Mesenchymal stem cell (in vitro differentiated cells and primary cell): ENCODE results near the gene RPL28.

Experiments
- DNase-seq: peaks from one replicate; pipeline ENCODE4 v3.0.0-alpha.2; 2013
- H2AFZ ChIP-seq: one replicate; pipeline ENCODE4 v1.6.1; 2013; ENCODE audit warnings: low read depth, mild to moderate bottlenecking, control low read depth, inconsistent platforms, low read length, moderate library complexity
- H2AK5ac ChIP-seq: 2 replicates; pipeline ENCODE4 v1.6.1; 2013; ENCODE audit warnings: low read length, moderate library complexity, mild to moderate bottlenecking, inconsistent platforms; ENCODE audit not compliant: severe bottlenecking
- H2BK120ac ChIP-seq: one replicate; pipeline ENCODE4 v1.6.1; 2013; ENCODE audit warnings: low read depth, mild to moderate bottlenecking, inconsistent platforms, low read length, moderate library complexity
- H2BK12ac ChIP-seq, 2 experiments: one replicate each; pipeline ENCODE4 v1.6.1; 2013; ENCODE audit warnings: inconsistent platforms in 2 of 2, low read length in 2 of 2, mild to moderate bottlenecking in 2 of 2, moderate library complexity in 2 of 2, control low read depth in 1 of 2
- H2BK15ac ChIP-seq: one replicate; pipeline ENCODE4 v1.6.1; 2013; ENCODE audit warnings: mild to moderate bottlenecking, low read depth, inconsistent platforms; ENCODE audit not compliant: poor library complexity, severe bottlenecking
- H2BK5ac ChIP-seq: 2 replicates; pipeline ENCODE4 v1.6.1; 2013; ENCODE audit warnings: low read depth, mild to moderate bottlenecking, low read length, control low read depth, inconsistent platforms; ENCODE audit not compliant: poor library complexity, severe bottlenecking
- H3K14ac ChIP-seq, 2 experiments: one replicate each; pipeline ENCODE4 v1.6.1; 2013; ENCODE audit warnings: inconsistent platforms in 2 of 2, low read length in 2 of 2, control low read depth in 1 of 2, mild to moderate bottlenecking in 1 of 2, moderate library complexity in 1 of 2
- H3K18ac ChIP-seq, 2 experiments: one replicate each; pipeline ENCODE4 v1.6.1; 2013; ENCODE audit warnings: inconsistent platforms in 2 of 2, low read length in 2 of 2, control low read depth in 1 of 2, low read depth in 1 of 2, mild to moderate bottlenecking in 1 of 2
- H3K23ac ChIP-seq, 2 experiments: one replicate each; pipeline ENCODE4 v1.6.1; 2013; ENCODE audit warnings: inconsistent platforms in 2 of 2, low read length in 2 of 2, mild to moderate bottlenecking in 2 of 2, moderate library complexity in 2 of 2, control low read depth in 1 of 2
- H3K27ac ChIP-seq: 2 replicates; pipeline ENCODE4 v1.5.1; 2013; ENCODE audit warnings: mild to moderate bottlenecking, moderate library complexity, low read length, control low read depth, inconsistent platforms; ENCODE audit not compliant: poor library complexity, severe bottlenecking
- H3K27me3 ChIP-seq, 2 experiments: 2 replicates each; pipeline versions ENCODE4 v1.6.1 to v1.7.0; 2013; ENCODE audit warnings: low read length in 2 of 2, mild to moderate bottlenecking in 2 of 2, moderate library complexity in 2 of 2, control low read depth in 1 of 2, inconsistent platforms in 1 of 2; ENCODE audit not compliant: control insufficient read depth in 1 of 2, insufficient read depth in 1 of 2
- H3K36me3 ChIP-seq, 2 experiments: 2 replicates each; pipeline versions ENCODE4 v1.6.1 to v1.7.0; 2013; ENCODE audit warnings: low read length in 2 of 2, control low read depth in 1 of 2, inconsistent platforms in 1 of 2, low read depth in 1 of 2, mild to moderate bottlenecking in 1 of 2; ENCODE audit not compliant: insufficient read depth in 2 of 2, control insufficient read depth in 1 of 2
- H3K4ac ChIP-seq, 2 experiments: one replicate each; pipeline ENCODE4 v1.6.1; 2013; ENCODE audit warnings: inconsistent platforms in 2 of 2, low read length in 2 of 2, mild to moderate bottlenecking in 2 of 2, moderate library complexity in 2 of 2, control low read depth in 1 of 2, low read depth in 1 of 2
- H3K4me1 ChIP-seq: 2 replicates; pipeline ENCODE4 v1.6.1; 2013; ENCODE audit warnings: low read depth, low read length, control low read depth; ENCODE audit not compliant: control insufficient read depth, insufficient read depth
- H3K4me2 ChIP-seq: 2 replicates; pipeline ENCODE4 v1.6.1; 2013; ENCODE audit warnings: low read length, mild to moderate bottlenecking, inconsistent platforms; ENCODE audit not compliant: poor library complexity, severe bottlenecking
- H3K4me3 ChIP-seq, 2 experiments: 2 replicates each; pipeline versions ENCODE4 v1.5.1 to v1.7.0; 2013; ENCODE audit warnings: low read length in 2 of 2, mild to moderate bottlenecking in 2 of 2, control low read depth in 1 of 2, low read depth in 1 of 2; ENCODE audit not compliant: insufficient read depth in 1 of 2
- H3K79me1 ChIP-seq: replicated peaks from 2 replicates; pipeline ENCODE4 v1.6.1; 2013; ENCODE audit warnings: mild to moderate bottlenecking, control low read depth, low read length, inconsistent platforms; ENCODE audit not compliant: poor library complexity, severe bottlenecking
- H3K9ac ChIP-seq: 2 replicates; pipeline ENCODE4 v1.7.0; 2013; ENCODE audit warnings: mild to moderate bottlenecking, low read length, moderate library complexity
- H3K9me3 ChIP-seq: 2 replicates; pipeline ENCODE4 v1.7.0; 2013; ENCODE audit warnings: mild to moderate bottlenecking, low read length; ENCODE audit not compliant: control insufficient read depth
- H4K8ac ChIP-seq: one replicate; pipeline ENCODE4 v1.6.1; 2013; ENCODE audit warnings: inconsistent platforms, mild to moderate bottlenecking, low read length, moderate library complexity
- H4K91ac ChIP-seq: one replicate; pipeline ENCODE4 v1.6.1; 2013; ENCODE audit warnings: mild to moderate bottlenecking, low read length, inconsistent platforms
- WGBS: methylation state at CpG from one replicate; pipeline ENCODE4 v1.1.7; 2013; ENCODE audit warnings: mixed read lengths; 5-methylcytosine and 5-hydroxymethylcytosine counted together

Gene RPL28

DNA sequence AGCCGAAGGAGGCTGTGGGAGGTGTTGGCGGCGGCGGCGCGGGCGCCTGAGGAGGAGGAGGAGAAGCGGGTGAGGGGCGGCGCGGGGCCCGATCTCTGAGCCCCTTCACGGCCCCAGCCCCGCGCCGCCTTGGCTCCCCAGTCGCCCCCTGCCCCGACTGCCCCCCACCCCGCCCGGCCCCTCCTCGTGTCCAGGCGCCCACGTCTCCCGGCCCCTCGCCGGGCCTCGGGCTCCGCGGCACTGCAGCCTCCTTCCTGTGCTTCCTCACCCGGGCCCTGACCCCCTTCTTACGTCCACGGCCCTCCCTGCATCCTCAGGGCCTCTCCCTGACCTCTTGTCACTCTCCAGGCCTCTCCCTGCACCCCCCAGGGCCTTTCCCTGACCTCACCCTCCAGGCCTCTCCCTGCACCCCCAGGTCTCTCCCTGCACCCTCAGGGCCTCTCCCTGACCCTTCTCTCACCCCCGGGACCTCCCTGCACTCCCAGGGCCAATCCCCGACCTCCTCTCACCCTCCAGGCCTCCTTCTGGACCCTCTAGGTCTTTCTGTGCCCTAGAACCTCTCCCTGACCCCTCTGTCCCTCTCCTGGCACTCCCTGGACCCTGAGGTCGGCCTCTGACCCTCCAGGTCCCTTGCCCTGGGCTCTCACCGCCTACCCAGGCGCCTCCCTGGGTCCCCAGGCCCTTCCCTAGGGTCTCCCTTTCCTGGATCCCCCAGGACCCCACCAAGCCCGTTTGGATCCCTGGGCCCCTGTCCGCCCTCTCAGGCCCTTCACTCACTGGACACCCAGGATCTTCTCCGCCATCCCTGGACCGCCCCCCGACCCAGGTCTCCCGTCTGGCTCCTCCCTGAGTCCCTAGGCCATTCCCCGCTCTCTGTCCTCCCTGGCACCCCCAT, 45.6 kb upstream of the RPL28 start:
- peak overlapping the region; percentile 70 to 97 for H3K18ac ChIP-seq
- peak overlapping the region in 1 of 2 experiments; percentile 94 for H3K23ac ChIP-seq
- H3K27ac ChIP-seq: no peak overlapping the region
- H3K9me3 ChIP-seq: no peaks in the 10 kb centered on the region
- H3K27me3 ChIP-seq: peaks cover 0 to 9% of the 10 kb centered on the region in 2 experiments
- H3K79me1 ChIP-seq: peaks cover 14% of the 10 kb centered on the region
- H3K14ac ChIP-seq: peak overlapping the region in 1 of 2 experiments; percentile 85
- H3K36me3 ChIP-seq: peaks cover 16 to 35% of the 10 kb centered on the region in 2 experiments
- peak overlapping the region; percentile 70 for H4K91ac ChIP-seq
- peak overlapping the region; percentile 35 to 98 for H3K4ac ChIP-seq
- peak overlapping the region; percentile 64 for H2BK15ac ChIP-seq
- 4% methylated on average over 29 of the region's 44 CpGs for WGBS
- peak overlapping the region in 1 of 2 experiments; percentile 92 for H2BK12ac ChIP-seq
- peak overlapping the region; percentile 53 for H2AK5ac ChIP-seq
- peak overlapping the region; percentile 69 to 93 for H3K4me3 ChIP-seq
- peaks cover 38% of the 10 kb centered on the region for H3K4me1 ChIP-seq
- peak overlapping the region; percentile 88 for H4K8ac ChIP-seq
- H2AFZ ChIP-seq: no peak overlapping the region
- peak overlapping the region; percentile 9 for H2BK120ac ChIP-seq
- H3K9ac ChIP-seq: peak overlapping the region; percentile 93
- H2BK5ac ChIP-seq: peak overlapping the region; percentile 45
- DNase-seq: no peak
- H3K4me2 ChIP-seq: peak overlapping the region; percentile 98

DNA sequence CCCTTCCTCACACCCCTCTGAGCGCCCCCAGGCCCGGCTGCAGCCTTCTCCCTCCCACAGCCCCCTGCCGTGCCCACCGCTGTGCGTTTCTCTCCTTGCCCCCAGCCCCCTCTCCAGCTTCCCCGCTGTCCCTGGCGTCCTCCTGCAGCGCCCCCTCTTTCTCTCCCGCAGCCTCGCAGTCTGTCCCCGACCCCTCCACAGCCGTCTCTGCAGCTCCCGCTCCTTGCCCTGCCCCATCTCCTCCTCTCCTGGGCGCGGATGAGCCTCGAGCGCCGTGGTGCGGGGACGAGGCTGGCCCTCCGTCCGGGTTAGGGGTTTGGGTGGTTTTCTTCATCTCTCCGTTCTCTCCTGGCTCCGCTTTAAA, 45.0 kb upstream of the RPL28 start:
- H3K18ac ChIP-seq: peak overlapping the region; percentile 3 to 91
- H2AFZ ChIP-seq: no peak overlapping the region
- H2BK12ac ChIP-seq: no peak overlapping the region
- 5% methylated on average over 12 of the region's 24 CpGs for WGBS
- no peak overlapping the region for H4K8ac ChIP-seq
- H3K79me1 ChIP-seq: peaks cover 14% of the 10 kb centered on the region
- H3K9me3 ChIP-seq: no peaks in the 10 kb centered on the region
- H2BK5ac ChIP-seq: no peak overlapping the region
- H3K27ac ChIP-seq: no peak overlapping the region
- H2BK120ac ChIP-seq: no peak overlapping the region
- peak overlapping the region; percentile 98 for H3K4me2 ChIP-seq
- peak overlapping the region in 1 of 2 experiments; percentile 75 for H3K14ac ChIP-seq
- H3K9ac ChIP-seq: peak overlapping the region; percentile 93
- H3K4me1 ChIP-seq: peaks cover 44% of the 10 kb centered on the region
- H3K36me3 ChIP-seq: peaks cover 16 to 41% of the 10 kb centered on the region in 2 experiments
- DNase-seq: peak; percentile 27
- H4K91ac ChIP-seq: peak overlapping the region; percentile 45
- H2BK15ac ChIP-seq: peak overlapping the region; percentile 64
- H2AK5ac ChIP-seq: no peak overlapping the region
- H3K23ac ChIP-seq: peak overlapping the region in 1 of 2 experiments; percentile 67
- peak overlapping the region; percentile 46 to 98 for H3K4ac ChIP-seq
- H3K4me3 ChIP-seq: peak overlapping the region; percentile 69 to 93
- peaks cover 0 to 9% of the 10 kb centered on the region in 2 experiments for H3K27me3 ChIP-seq

DNA sequence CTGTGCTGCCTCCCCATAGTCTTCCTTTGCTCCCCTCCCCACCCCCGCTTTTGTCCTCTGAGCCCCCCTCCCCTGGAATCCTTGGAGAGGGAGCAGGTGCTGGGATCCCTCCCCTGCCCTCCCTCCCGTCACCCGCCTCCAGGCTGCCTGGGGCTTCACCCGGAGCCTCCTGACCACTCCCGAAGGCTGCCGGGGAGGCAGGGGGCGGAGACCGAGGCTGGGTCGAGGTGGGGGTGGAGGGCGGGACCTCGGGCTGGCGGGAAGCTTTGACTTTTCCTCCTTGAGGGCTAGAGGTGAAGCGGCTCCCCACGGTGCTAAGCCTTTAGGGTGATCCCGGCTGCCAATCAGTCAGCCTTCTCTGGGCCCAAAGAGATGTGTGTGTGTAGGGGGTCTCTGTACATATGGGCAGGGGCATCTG, 44.6 kb upstream of the RPL28 start:
- Histone ChIP-seq H4K91ac (no peak overlapping the region), H3K9me3 (no peaks in the 10 kb centered on the region), H3K14ac (no peak overlapping the region), H3K36me3 (peaks cover 16 to 45% of the 10 kb centered on the region in 2 experiments), H3K79me1 (peaks cover 14% of the 10 kb centered on the region), H2BK5ac (no peak overlapping the region), H3K23ac (no peak overlapping the region), H3K4ac (no peak overlapping the region), H4K8ac (no peak overlapping the region), H3K4me2 (peak overlapping the region; percentile 98), H2AK5ac (no peak overlapping the region), H3K9ac (peak overlapping the region; percentile 93), H3K27me3 (peaks cover 0 to 9% of the 10 kb centered on the region in 2 experiments), H3K4me3 (peak overlapping the region in 1 of 2 experiments; percentile 93), H3K4me1 (peaks cover 47% of the 10 kb centered on the region), H2BK15ac (no peak overlapping the region), H3K27ac (no peak overlapping the region), H2AFZ (no peak overlapping the region), H2BK120ac (no peak overlapping the region), H3K18ac (no peak overlapping the region), H2BK12ac (no peak overlapping the region)
- peak; percentile 65 for DNase-seq
- WGBS: 6% methylated on average over 13 of the region's 15 CpGs
